Body of pancreas (tissue), 4 donors: Measurements from ENCODE around the gene GPR161. TPM values are rescaled to one million over a fixed set of nuclear protein-coding genes. Genes with fewer than 3 reads are reported as not detected.

Source experiments
- ATAC-seq: fragments of 150-250 bp; one replicate; pipeline ENCODE4 v1.9.1; 2016
- DNase-seq, 4 donors: peaks; one replicate each; pipeline ENCODE4 v3.0.0-alpha.2; 2019
- H3K27ac ChIP-seq, 4 donors: fragments of 200-600 bp; sonication (generic); 1 replicate in 3 of 4; 2 replicates in 1 of 4; pipeline versions ENCODE4 v1.5.1 to v1.6.1; 2016 to 2019; ENCODE audit warnings: mild to moderate bottlenecking in 1 of 4, mixed read lengths in 1 of 4, moderate library complexity in 1 of 4
- H3K27me3 ChIP-seq, 2 donors: fragments of 200-600 bp; sonication (generic); one replicate each; pipeline ENCODE4 v1.6.0; 2016; ENCODE audit warnings: mild to moderate bottlenecking in 1 of 2
- H3K36me3 ChIP-seq, 2 donors: fragments of 200-600 bp; sonication (generic); replicated peaks in 1 of 2; 2 replicates each; pipeline ENCODE4 v1.5.1; 2016; ENCODE audit warnings: low read depth in 2 of 2; ENCODE audit not compliant: insufficient read depth in 1 of 2
- H3K4me1 ChIP-seq: fragments of 200-600 bp; sonication (generic); one replicate; pipeline ENCODE4 v1.6.0; 2016
- H3K4me3 ChIP-seq, 2 donors: fragments of 200-600 bp; sonication (generic); 1 replicate in 1 of 2; 2 replicates in 1 of 2; pipeline ENCODE4 v1.5.1; 2016 to 2019
- H3K9me3 ChIP-seq, 3 donors: fragments of 200-600 bp; sonication (generic); 1 replicate in 2 of 3; 2 replicates in 1 of 3; pipeline ENCODE4 v1.5.1; 2016
- CTCF ChIP-seq, 7 experiments: fragments of 450-650 bp in 4 of 7; fragments of 200-600 bp in 3 of 7; sonication (generic) in 3 of 7; IDR thresholded peaks; one replicate each; pipeline ENCODE4 v1.5.1; 2016 to 2019; ENCODE audit warnings: antibody characterized with exemption in 7 of 7
- POLR2A ChIP-seq, 3 donors: fragments of 450-650 bp; IDR thresholded peaks; one replicate each; pipeline ENCODE4 v1.6.1; 2016; ENCODE audit warnings: antibody characterized with exemption in 3 of 3, mild to moderate bottlenecking in 2 of 3
- WGBS, 2 donors: methylation state at CpG; one replicate each; pipeline ENCODE4 v1.1.5; 2017; 5-methylcytosine and 5-hydroxymethylcytosine counted together
- intact Hi-C: fragments of 100-400 bp; cut with DNase I; formaldehyde crosslinking; loops from one replicate; pipeline ENCODE4 v1.15.1; 2023
- total RNA-seq, 2 donors: library from RNA; depleted of rRNA; stranded (reverse); fragments of >200 nt; gene quantifications; one replicate each; pipeline ENCODE4 v1.1.0, GENCODE V29; 2016

The GPR161 gene
- total RNA-seq, 2 donors from 2014 or later, result 2.6 to 6.5 TPM

- intact Hi-C loops, result no loop called here
- peak overlapping the region; percentile 43 to 49 (median 46) for H3K27ac ChIP-seq
- ATAC-seq, result peak; percentile 55
Measured at GRCh38 chr1:168085401-168085872, 51.3 kb downstream of the GPR161 start.

GRCh38 chr1:168084396-168085231 lies 52.1 kb downstream of the GPR161 start:
- intact Hi-C loops, result no loop called here
- 38 to 46% methylated on average over 13 of the region's 13 CpGs for WGBS, 2 donors
- peak; percentile 47 for ATAC-seq
- H3K4me1 ChIP-seq, result peaks cover 32% of the 10 kb centered on the region
- no peaks in the 10 kb centered on the region for H3K27me3 ChIP-seq
- H3K9me3 ChIP-seq, result no peaks in the 10 kb centered on the region
- H3K27ac ChIP-seq, result peak overlapping the region in 3 of 4 donors; percentile 26 to 49 (median 44)
- H3K4me3 ChIP-seq, result no peak overlapping the region
- TF ChIP-seq POLR2A (IDR thresholded peaks at IDR 0.05) (no peak), CTCF (IDR thresholded peaks at IDR 0.05) (peak; percentile 56 to 79 (median 66))
- no peaks in the 10 kb centered on the region for H3K36me3 ChIP-seq
- peak; percentile 44 to 66 (median 57) for DNase-seq

More at GRCh38 chr1:168085401-168085872, 51.3 kb downstream of the GPR161 start:
- no peaks in the 10 kb centered on the region for H3K27me3 ChIP-seq
- H3K4me1 ChIP-seq, result peaks cover 32% of the 10 kb centered on the region
- DNase-seq, result peak; percentile 57 to 71 (median 62)
- H3K9me3 ChIP-seq, result no peaks in the 10 kb centered on the region
- H3K36me3 ChIP-seq, result no peaks in the 10 kb centered on the region
- no peak overlapping the region for H3K4me3 ChIP-seq
- 37 to 50% methylated on average over 2 to 16 of the region's 16 CpGs for WGBS, 2 donors
- no peak for TF ChIP-seq POLR2A (IDR thresholded peaks at IDR 0.05)
- no peak for TF ChIP-seq CTCF (IDR thresholded peaks at IDR 0.05)

GRCh38 chr1:168083456-168084325 lies 53.0 kb downstream of the GPR161 start:
- 75 to 81% methylated on average over 7 of the region's 7 CpGs for WGBS, 2 donors
- ATAC-seq, result no peak
- intact Hi-C loops, result no loop called here
- DNase-seq, result no peak
- peaks cover 32% of the 10 kb centered on the region for H3K4me1 ChIP-seq
- no peak overlapping the region for H3K27ac ChIP-seq
- H3K36me3 ChIP-seq, result no peaks in the 10 kb centered on the region
- no peaks in the 10 kb centered on the region for H3K27me3 ChIP-seq
- no peak for TF ChIP-seq POLR2A (IDR thresholded peaks at IDR 0.05)
- TF ChIP-seq CTCF (IDR thresholded peaks at IDR 0.05), result no peak
- H3K9me3 ChIP-seq, result no peaks in the 10 kb centered on the region
- H3K4me3 ChIP-seq, result no peak overlapping the region

GRCh38 chr1:168082008-168082876 lies 54.5 kb downstream of the GPR161 start:
- WGBS, 2 donors, result 42 to 49% methylated on average over 8 of the region's 8 CpGs
- no peak for TF ChIP-seq POLR2A (IDR thresholded peaks at IDR 0.05)
- TF ChIP-seq CTCF (IDR thresholded peaks at IDR 0.05), result peak; percentile 74 to 87 (median 82)
- intact Hi-C loops, result no loop called here
- peaks cover 32% of the 10 kb centered on the region for H3K4me1 ChIP-seq
- H3K4me3 ChIP-seq, result no peak overlapping the region
- H3K27me3 ChIP-seq, result no peaks in the 10 kb centered on the region
- H3K9me3 ChIP-seq, result no peaks in the 10 kb centered on the region
- H3K36me3 ChIP-seq, result no peaks in the 10 kb centered on the region
- ATAC-seq (peak; percentile 82), DNase-seq (peak; percentile 76 to 80 (median 77))
- H3K27ac ChIP-seq, result peak overlapping the region in 1 of 4 donors; percentile 15
